Posterior vena cava (tissue), 2 donors: ENCODE data around the gene DAND5. TPM values are rescaled to one million over a fixed set of nuclear protein-coding genes. Genes with fewer than 3 reads are reported as not detected.

ENCODE experiments used
- DNase-seq: peaks from one replicate; pipeline ENCODE4 v3.0.0-alpha.2; 2020; ENCODE audit warnings: low spot score
- intact Hi-C, 2 donors: fragments of 100-400 bp; cut with DNase I; formaldehyde crosslinking; loops; one replicate each; pipeline versions ENCODE4 v1.14.1 to v1.14.2; 2022 to 2023
- total RNA-seq, 2 donors: library from RNA; stranded (reverse); fragmentation: NEBNext Ultra II Directional; extraction: Animal tissue kit (Norgen Biotek cat#: 25700); gene quantifications; one replicate each; pipeline ENCODE4 v1.2.1, GENCODE V29; 2021
- donor health status: DM: yes; HTN: yes; CAD: no.
- donor health status: DM: yes; HTN: yes; CAD: no.

The DAND5 gene
- total RNA-seq, 2 donors from 2014 or later: not detected

GRCh38 chr19:13014101-13014920, 44.9 kb downstream of the DAND5 start:
- no peak for DNase-seq
- intact Hi-C loops: loop anchor here in 1 of 2 donors (10.0 kb wide), 1 partner anchor 80 kb away; no protein-coding TSS in a partner anchor

GRCh38 chr19:13014921-13015280, 45.5 kb downstream of the DAND5 start:
- no peak for DNase-seq
- intact Hi-C loops: loop anchor here in 1 of 2 donors (5.0 to 10.0 kb wide), 2 partner anchors 42 to 80 kb away; no protein-coding TSS in a partner anchor

- intact Hi-C loops: loop anchor here in 1 of 2 donors (5.0 to 10.0 kb wide), 2 partner anchors 42 to 79 kb away; no protein-coding TSS in a partner anchor
- DNase-seq: no peak
These were observed 46.2 kb downstream of the DAND5 start for GRCh38 chr19:13015361-13016223.

GRCh38 chr19:13016245-13016627, 46.9 kb downstream of the DAND5 start:
- no peak for DNase-seq
- intact Hi-C loops: loop anchor here in 1 of 2 donors (5.0 to 10.0 kb wide), 2 partner anchors 41 to 79 kb away; no protein-coding TSS in a partner anchor

- no peak for DNase-seq
- intact Hi-C loops: loop anchor here in 1 of 2 donors (5.0 to 10.0 kb wide), 2 partner anchors 41 to 78 kb away; no protein-coding TSS in a partner anchor
These were observed 47.4 kb downstream of the DAND5 start for GRCh38 chr19:13016628-13017305.

- DNase-seq: no peak
- intact Hi-C loops: loop anchor here in 1 of 2 donors (5.0 to 10.0 kb wide), 2 partner anchors 40 to 77 kb away; no protein-coding TSS in a partner anchor
These were observed 48.1 kb downstream of the DAND5 start for GRCh38 chr19:13017306-13018034.

- no peak for DNase-seq
These were observed 48.9 kb downstream of the DAND5 start for GRCh38 chr19:13018035-13018914.

GRCh38 chr19:13019332-13019731, 50.0 kb downstream of the DAND5 start:
- no peak for DNase-seq
- intact Hi-C loops: loop anchor here in 1 of 2 donors (5.0 to 10.0 kb wide), 2 partner anchors 38 to 75 kb away; no protein-coding TSS in a partner anchor

More at GRCh38 chr19:13018035-13018914, 48.9 kb downstream of the DAND5 start:
- intact Hi-C loops: loop anchor here in 1 of 2 donors (5.0 to 10.0 kb wide), 2 partner anchors 39 to 77 kb away; no protein-coding TSS in a partner anchor

GRCh38 chr19:13020002-13020414, 50.6 kb downstream of the DAND5 start:
- DNase-seq: no peak
- intact Hi-C loops: loop anchor here in 1 of 2 donors (5.0 kb wide), 1 partner anchor 228 kb away; the partner anchor contains the start of gene JUNB

- intact Hi-C loops: loop anchor here in 1 of 2 donors (5.0 kb wide), 1 partner anchor 230 kb away; the partner anchor contains the start of gene JUNB
- peak; percentile 88 for DNase-seq
These were observed 52.9 kb downstream of the DAND5 start for GRCh38 chr19:13022111-13022858.

- peak; percentile 95 for DNase-seq
- intact Hi-C loops: loop anchor here in 1 of 2 donors (5.0 kb wide), 1 partner anchor 231 kb away; the partner anchor contains the start of gene JUNB
These were observed 53.7 kb downstream of the DAND5 start for GRCh38 chr19:13022859-13023636.

GRCh38 chr19:13023656-13024055, 54.3 kb downstream of the DAND5 start:
- intact Hi-C loops: loop anchor here in 1 of 2 donors (5.0 kb wide), 1 partner anchor 231 kb away; the partner anchor contains the start of gene JUNB
- DNase-seq: no peak
